Peyer's patch (tissue), 4 donors: Measurements from ENCODE around the gene FHOD3. TPM values are rescaled to one million over a fixed set of nuclear protein-coding genes. Genes with fewer than 3 reads are reported as not detected.

Source experiments
- DNase-seq, 3 donors: peaks; one replicate each; pipeline ENCODE4 v3.0.0-alpha.2; 2017 to 2019
- H3K27ac ChIP-seq, 4 donors: fragments of 200-600 bp; sonication (generic); one replicate each; pipeline ENCODE4 v1.5.1; 2016 to 2019
- H3K27me3 ChIP-seq, 2 donors: fragments of 200-600 bp; sonication (generic); one replicate each; pipeline ENCODE4 v1.5.1; 2019
- H3K36me3 ChIP-seq, 3 donors: fragments of 200-600 bp; sonication (generic); one replicate each; pipeline ENCODE4 v1.5.1; 2016 to 2019
- H3K4me1 ChIP-seq, 4 donors: fragments of 200-600 bp; sonication (generic); one replicate each; pipeline ENCODE4 v1.5.1; 2016 to 2019
- H3K4me3 ChIP-seq, 4 donors: fragments of 200-600 bp; sonication (generic); 1 replicate in 3 of 4; 2 replicates in 1 of 4; pipeline ENCODE4 v1.5.1; 2016 to 2019; ENCODE audit warnings: mild to moderate bottlenecking in 1 of 4
- H3K9me3 ChIP-seq, 4 donors: fragments of 200-600 bp; sonication (generic); one replicate each; pipeline ENCODE4 v1.5.1; 2016 to 2019; ENCODE audit warnings: mild to moderate bottlenecking in 1 of 4
- CTCF ChIP-seq, 6 experiments: fragments of 450-650 bp in 4 of 6; fragments of 200-600 bp in 2 of 6; sonication (generic) in 1 of 6; IDR thresholded peaks; one replicate each; pipeline ENCODE4 v1.5.1; 2017 to 2019; ENCODE audit warnings: antibody characterized with exemption in 6 of 6, mild to moderate bottlenecking in 3 of 6, moderate library complexity in 1 of 6
- POLR2A ChIP-seq, 2 donors: fragments of 450-650 bp; IDR thresholded peaks; one replicate each; pipeline ENCODE4 v1.5.1; 2017; ENCODE audit warnings: antibody characterized with exemption in 2 of 2, mild to moderate bottlenecking in 2 of 2, moderate library complexity in 2 of 2
- total RNA-seq, 4 donors: library from RNA; depleted of rRNA; stranded (reverse); fragments of >200 nt; gene quantifications; one replicate each; pipeline ENCODE4 v1.1.0, GENCODE V29; 2016

Gene FHOD3
- total RNA-seq, 4 donors from 2014 or later: 0.53 to 10.7 (median 4.6) TPM

DNA sequence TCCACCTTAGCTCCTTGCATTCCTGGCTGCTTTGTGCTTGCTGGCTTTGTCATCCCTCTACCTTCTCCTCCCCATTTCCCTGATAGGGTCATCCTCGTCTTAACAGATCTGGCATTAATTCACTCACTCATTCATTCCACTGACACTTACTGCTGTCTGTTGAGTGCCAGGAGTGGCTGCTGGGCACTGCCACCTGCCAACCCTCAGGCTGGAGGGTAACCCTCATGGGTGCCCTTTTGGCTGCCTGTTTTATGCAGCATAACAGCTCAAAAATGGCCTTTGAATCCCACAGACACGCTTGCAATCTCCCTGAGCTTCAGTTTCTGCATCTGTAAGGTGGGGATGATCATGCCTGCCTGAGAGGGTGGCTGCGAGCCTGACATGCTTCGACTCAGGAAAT lies 25.2 kb downstream of the FHOD3 start:
- TF ChIP-seq CTCF (IDR thresholded peaks at IDR 0.05): no peak
- TF ChIP-seq POLR2A (IDR thresholded peaks at IDR 0.05): no peak
- no peaks in the 10 kb centered on the region for H3K4me1 ChIP-seq
- DNase-seq: no peak
- H3K36me3 ChIP-seq: no peaks in the 10 kb centered on the region
- H3K4me3 ChIP-seq: no peak overlapping the region
- H3K9me3 ChIP-seq: peaks cover 0 to 7% (median 0%) of the 10 kb centered on the region in 4 donors
- H3K27me3 ChIP-seq: no peaks in the 10 kb centered on the region
- H3K27ac ChIP-seq: no peak overlapping the region

DNA sequence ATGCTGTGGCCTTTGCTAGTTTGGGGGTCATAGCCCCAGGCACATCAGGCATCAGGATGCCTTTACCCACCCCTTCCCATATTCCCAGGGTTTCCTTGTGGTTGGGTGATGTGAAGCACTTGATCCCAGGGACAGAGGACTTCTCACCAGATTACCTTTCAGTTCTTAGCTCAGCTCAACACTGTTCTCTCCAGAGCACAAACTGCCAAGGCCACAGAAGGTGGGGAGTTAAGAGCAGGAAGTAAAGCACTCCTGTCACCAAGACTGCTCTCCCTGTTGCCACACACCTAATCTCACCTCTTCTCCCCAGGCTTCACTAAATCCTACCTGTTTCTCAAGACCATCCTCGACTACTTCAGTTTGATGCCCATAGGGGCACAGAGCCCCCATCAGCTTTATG lies 25.9 kb downstream of the FHOD3 start:
- Histone ChIP-seq H3K27me3 (no peaks in the 10 kb centered on the region), H3K4me1 (no peaks in the 10 kb centered on the region), H3K4me3 (no peak overlapping the region), H3K36me3 (no peaks in the 10 kb centered on the region), H3K9me3 (peaks cover 0 to 7% (median 0%) of the 10 kb centered on the region in 4 donors), H3K27ac (no peak overlapping the region)
- TF ChIP-seq POLR2A (IDR thresholded peaks at IDR 0.05) (no peak), CTCF (IDR thresholded peaks at IDR 0.05) (no peak)
- DNase-seq: no peak

DNA sequence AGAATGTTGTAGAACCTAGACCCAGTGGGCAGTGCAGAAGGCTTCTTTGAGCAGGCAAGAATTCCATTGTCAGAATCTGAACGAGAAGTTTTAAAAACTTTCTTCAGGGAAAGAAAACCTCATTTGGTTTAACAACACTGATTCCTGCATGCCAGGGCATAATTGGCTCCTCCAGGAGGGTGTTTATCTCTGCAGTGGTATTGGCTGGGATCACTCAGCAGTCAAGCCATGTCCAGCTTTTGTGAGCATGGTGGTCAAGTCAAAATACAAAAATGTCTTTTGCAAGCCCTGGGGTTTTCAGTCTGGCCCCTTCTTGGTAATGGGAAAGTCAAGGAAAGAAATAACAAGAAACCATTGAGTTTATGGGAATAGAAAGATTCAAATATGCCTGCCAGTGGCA lies 28.3 kb downstream of the FHOD3 start:
- no peaks in the 10 kb centered on the region for H3K27me3 ChIP-seq
- H3K9me3 ChIP-seq: no peaks in the 10 kb centered on the region
- no peak overlapping the region for H3K27ac ChIP-seq
- DNase-seq: no peak
- TF ChIP-seq CTCF (IDR thresholded peaks at IDR 0.05) (no peak), POLR2A (IDR thresholded peaks at IDR 0.05) (no peak)
- no peaks in the 10 kb centered on the region for H3K36me3 ChIP-seq
- H3K4me1 ChIP-seq: no peaks in the 10 kb centered on the region
- no peak overlapping the region for H3K4me3 ChIP-seq

- H3K4me3 ChIP-seq: no peak overlapping the region
- DNase-seq: no peak
- peaks cover 0 to 5% (median 0%) of the 10 kb centered on the region in 4 donors for H3K4me1 ChIP-seq
- no peaks in the 10 kb centered on the region for H3K9me3 ChIP-seq
- no peaks in the 10 kb centered on the region for H3K27me3 ChIP-seq
- TF ChIP-seq POLR2A (IDR thresholded peaks at IDR 0.05) (no peak), CTCF (IDR thresholded peaks at IDR 0.05) (no peak)
- no peaks in the 10 kb centered on the region for H3K36me3 ChIP-seq
- no peak overlapping the region for H3K27ac ChIP-seq
These were observed 29.3 kb downstream of the FHOD3 start for GRCh38 chr18:36326771-36327170.

GRCh38 chr18:36327352-36328316 lies 30.1 kb downstream of the FHOD3 start:
- no peaks in the 10 kb centered on the region for H3K27me3 ChIP-seq
- TF ChIP-seq CTCF (IDR thresholded peaks at IDR 0.05) (no peak), POLR2A (IDR thresholded peaks at IDR 0.05) (no peak)
- no peaks in the 10 kb centered on the region for H3K36me3 ChIP-seq
- DNase-seq: no peak
- no peak overlapping the region for H3K4me3 ChIP-seq
- no peak overlapping the region for H3K27ac ChIP-seq
- H3K9me3 ChIP-seq: no peaks in the 10 kb centered on the region
- peaks cover 0 to 6% (median 0%) of the 10 kb centered on the region in 4 donors for H3K4me1 ChIP-seq
